ENCODE measurements around the gene MYO5B. TPM values are rescaled to one million over a fixed set of nuclear protein-coding genes. Genes with fewer than 3 reads are reported as not detected.

The MYO5B gene
- total and polyA plus RNA-seq, 4 donors, result 5.4 to 23.4 (median 11.4) TPM

- no peak for DNase-seq (ENCODE audit: low spot score)
- H3K9ac ChIP-seq (ENCODE audit: low read depth in 1 of 2, low read length in 2 of 2), result no peak overlapping the region
- H3K4me1 ChIP-seq (ENCODE audit: control insufficient read depth in 4 of 4, insufficient read depth in 4 of 4, low read length in 3 of 4), result peaks cover 0 to 11% (median 7%) of the 10 kb centered on the region in 4 donors
- no peak overlapping the region for H3K4me3 ChIP-seq (ENCODE audit: low read depth in 1 of 3, low read length in 3 of 3)
- no peak overlapping the region for H3K27ac ChIP-seq (ENCODE audit: low read depth in 1 of 2, low read length in 2 of 2)
- 78% methylated on average over 2 of the region's 2 CpGs for WGBS
- TF ChIP-seq RXRA (IDR thresholded peaks at IDR 0.05), result peak; percentile 32 to 51
- TF ChIP-seq YY1 (IDR thresholded peaks at IDR 0.05), result peak; percentile 40
- TF ChIP-seq, protein P1, sequence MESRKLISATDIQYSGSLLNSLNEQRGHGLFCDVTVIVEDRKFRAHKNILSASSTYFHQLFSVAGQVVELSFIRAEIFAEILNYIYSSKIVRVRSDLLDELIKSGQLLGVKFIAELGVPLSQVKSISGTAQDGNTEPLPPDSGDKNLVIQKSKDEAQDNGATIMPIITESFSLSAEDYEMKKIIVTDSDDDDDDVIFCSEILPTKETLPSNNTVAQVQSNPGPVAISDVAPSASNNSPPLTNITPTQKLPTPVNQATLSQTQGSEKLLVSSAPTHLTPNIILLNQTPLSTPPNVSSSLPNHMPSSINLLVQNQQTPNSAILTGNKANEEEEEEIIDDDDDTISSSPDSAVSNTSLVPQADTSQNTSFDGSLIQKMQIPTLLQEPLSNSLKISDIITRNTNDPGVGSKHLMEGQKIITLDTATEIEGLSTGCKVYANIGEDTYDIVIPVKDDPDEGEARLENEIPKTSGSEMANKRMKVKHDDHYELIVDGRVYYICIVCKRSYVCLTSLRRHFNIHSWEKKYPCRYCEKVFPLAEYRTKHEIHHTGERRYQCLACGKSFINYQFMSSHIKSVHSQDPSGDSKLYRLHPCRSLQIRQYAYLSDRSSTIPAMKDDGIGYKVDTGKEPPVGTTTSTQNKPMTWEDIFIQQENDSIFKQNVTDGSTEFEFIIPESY (IDR thresholded peaks at IDR 0.05), result no peak
- TF ChIP-seq HNF4A (conservative IDR thresholded peaks at IDR 0.05), result peak; percentile 97 to 98
- TF ChIP-seq, protein P2, sequence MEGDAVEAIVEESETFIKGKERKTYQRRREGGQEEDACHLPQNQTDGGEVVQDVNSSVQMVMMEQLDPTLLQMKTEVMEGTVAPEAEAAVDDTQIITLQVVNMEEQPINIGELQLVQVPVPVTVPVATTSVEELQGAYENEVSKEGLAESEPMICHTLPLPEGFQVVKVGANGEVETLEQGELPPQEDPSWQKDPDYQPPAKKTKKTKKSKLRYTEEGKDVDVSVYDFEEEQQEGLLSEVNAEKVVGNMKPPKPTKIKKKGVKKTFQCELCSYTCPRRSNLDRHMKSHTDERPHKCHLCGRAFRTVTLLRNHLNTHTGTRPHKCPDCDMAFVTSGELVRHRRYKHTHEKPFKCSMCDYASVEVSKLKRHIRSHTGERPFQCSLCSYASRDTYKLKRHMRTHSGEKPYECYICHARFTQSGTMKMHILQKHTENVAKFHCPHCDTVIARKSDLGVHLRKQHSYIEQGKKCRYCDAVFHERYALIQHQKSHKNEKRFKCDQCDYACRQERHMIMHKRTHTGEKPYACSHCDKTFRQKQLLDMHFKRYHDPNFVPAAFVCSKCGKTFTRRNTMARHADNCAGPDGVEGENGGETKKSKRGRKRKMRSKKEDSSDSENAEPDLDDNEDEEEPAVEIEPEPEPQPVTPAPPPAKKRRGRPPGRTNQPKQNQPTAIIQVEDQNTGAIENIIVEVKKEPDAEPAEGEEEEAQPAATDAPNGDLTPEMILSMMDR (IDR thresholded peaks at IDR 0.05; ENCODE audit: low read depth, low read length, missing input control), result no peak
- TF ChIP-seq HNF4G (IDR thresholded peaks at IDR 0.05), result peak; percentile 93
- no peak for TF ChIP-seq GABPA (IDR thresholded peaks at IDR 0.05 in 1 of 2, conservative IDR thresholded peaks at IDR 0.05 in 1 of 2)
- TF ChIP-seq, protein P3, sequence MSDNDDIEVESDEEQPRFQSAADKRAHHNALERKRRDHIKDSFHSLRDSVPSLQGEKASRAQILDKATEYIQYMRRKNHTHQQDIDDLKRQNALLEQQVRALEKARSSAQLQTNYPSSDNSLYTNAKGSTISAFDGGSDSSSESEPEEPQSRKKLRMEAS (IDR thresholded peaks at IDR 0.05), result no peak
- no peak for TF ChIP-seq FOXA1 (IDR thresholded peaks at IDR 0.05)
- TF ChIP-seq ATF3 (IDR thresholded peaks at IDR 0.05), result no peak
- TF ChIP-seq, protein P4, sequence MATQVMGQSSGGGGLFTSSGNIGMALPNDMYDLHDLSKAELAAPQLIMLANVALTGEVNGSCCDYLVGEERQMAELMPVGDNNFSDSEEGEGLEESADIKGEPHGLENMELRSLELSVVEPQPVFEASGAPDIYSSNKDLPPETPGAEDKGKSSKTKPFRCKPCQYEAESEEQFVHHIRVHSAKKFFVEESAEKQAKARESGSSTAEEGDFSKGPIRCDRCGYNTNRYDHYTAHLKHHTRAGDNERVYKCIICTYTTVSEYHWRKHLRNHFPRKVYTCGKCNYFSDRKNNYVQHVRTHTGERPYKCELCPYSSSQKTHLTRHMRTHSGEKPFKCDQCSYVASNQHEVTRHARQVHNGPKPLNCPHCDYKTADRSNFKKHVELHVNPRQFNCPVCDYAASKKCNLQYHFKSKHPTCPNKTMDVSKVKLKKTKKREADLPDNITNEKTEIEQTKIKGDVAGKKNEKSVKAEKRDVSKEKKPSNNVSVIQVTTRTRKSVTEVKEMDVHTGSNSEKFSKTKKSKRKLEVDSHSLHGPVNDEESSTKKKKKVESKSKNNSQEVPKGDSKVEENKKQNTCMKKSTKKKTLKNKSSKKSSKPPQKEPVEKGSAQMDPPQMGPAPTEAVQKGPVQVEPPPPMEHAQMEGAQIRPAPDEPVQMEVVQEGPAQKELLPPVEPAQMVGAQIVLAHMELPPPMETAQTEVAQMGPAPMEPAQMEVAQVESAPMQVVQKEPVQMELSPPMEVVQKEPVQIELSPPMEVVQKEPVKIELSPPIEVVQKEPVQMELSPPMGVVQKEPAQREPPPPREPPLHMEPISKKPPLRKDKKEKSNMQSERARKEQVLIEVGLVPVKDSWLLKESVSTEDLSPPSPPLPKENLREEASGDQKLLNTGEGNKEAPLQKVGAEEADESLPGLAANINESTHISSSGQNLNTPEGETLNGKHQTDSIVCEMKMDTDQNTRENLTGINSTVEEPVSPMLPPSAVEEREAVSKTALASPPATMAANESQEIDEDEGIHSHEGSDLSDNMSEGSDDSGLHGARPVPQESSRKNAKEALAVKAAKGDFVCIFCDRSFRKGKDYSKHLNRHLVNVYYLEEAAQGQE (IDR thresholded peaks at IDR 0.05), result no peak
- TF ChIP-seq TAF1 (conservative IDR thresholded peaks at IDR 0.05), result no peak
- peak; percentile 58 for TF ChIP-seq NR2F2 (IDR thresholded peaks at IDR 0.05)
- TF ChIP-seq SP1 (IDR thresholded peaks at IDR 0.05), result peak; percentile 17
- no peak for TF ChIP-seq FOXA2 (IDR thresholded peaks at IDR 0.05)
- TF ChIP-seq JUND (IDR thresholded peaks at IDR 0.05), result no peak
- TF ChIP-seq EGR1 (IDR thresholded peaks at IDR 0.05; ENCODE audit: low read depth in 2 of 2), result no peak
- peak in 1 of 2 donors; percentile 8 for TF ChIP-seq RAD21 (IDR thresholded peaks at IDR 0.05)
- no peaks in the 10 kb centered on the region for H3K9me3 ChIP-seq (ENCODE audit: control insufficient read depth in 4 of 4, low read length in 3 of 4)
- no peaks in the 10 kb centered on the region for H3K36me3 ChIP-seq (ENCODE audit: control insufficient read depth in 4 of 4, insufficient read depth in 3 of 4, low read depth in 1 of 4, low read length in 3 of 4)
- no peaks in the 10 kb centered on the region for H3K27me3 ChIP-seq (ENCODE audit: control insufficient read depth in 4 of 4, insufficient read depth in 4 of 4, low read length in 3 of 4)
Observed at GRCh38 chr18:50072146-50072545, 122.8 kb downstream of the MYO5B start.

All from liver (tissue), 9 donors.